ENCODE data around the gene FCRL5. TPM values are rescaled to one million over a fixed set of nuclear protein-coding genes. Genes with fewer than 3 reads are reported as not detected.

The FCRL5 gene
- total RNA-seq, 1 donor from 2014 or later = not detected

GRCh38 chr1:157523774-157524493 lies 28.4 kb downstream of the FCRL5 start:
- no peaks in the 10 kb centered on the region for H3K27me3 ChIP-seq
- H3K9me3 ChIP-seq = no peaks in the 10 kb centered on the region
- no peaks in the 10 kb centered on the region for H3K36me3 ChIP-seq
- intact Hi-C loops (cut with DNase I) = no loop called here
- no peaks in the 10 kb centered on the region for H3K4me1 ChIP-seq
- DNase-seq (ENCODE audit: low spot score in 2 of 2) = no peak
- TF ChIP-seq CTCF (IDR thresholded peaks at IDR 0.05) = no peak
- no peak overlapping the region for H3K4me3 ChIP-seq
- H3K27ac ChIP-seq = no peak overlapping the region

GRCh38 chr1:157521056-157521455 lies 31.3 kb downstream of the FCRL5 start:
- H3K27me3 ChIP-seq = no peaks in the 10 kb centered on the region
- no peaks in the 10 kb centered on the region for H3K4me1 ChIP-seq
- intact Hi-C loops (cut with DNase I) = no loop called here
- no peak for DNase-seq (ENCODE audit: low spot score in 2 of 2)
- H3K36me3 ChIP-seq = no peaks in the 10 kb centered on the region
- H3K27ac ChIP-seq = no peak overlapping the region
- TF ChIP-seq CTCF (IDR thresholded peaks at IDR 0.05) = no peak
- no peaks in the 10 kb centered on the region for H3K9me3 ChIP-seq
- no peak overlapping the region for H3K4me3 ChIP-seq

GRCh38 chr1:157520386-157520935 lies 31.9 kb downstream of the FCRL5 start:
- no peaks in the 10 kb centered on the region for H3K36me3 ChIP-seq
- H3K4me3 ChIP-seq = no peak overlapping the region
- no peak overlapping the region for H3K27ac ChIP-seq
- no peaks in the 10 kb centered on the region for H3K4me1 ChIP-seq
- no peaks in the 10 kb centered on the region for H3K27me3 ChIP-seq
- intact Hi-C loops (cut with DNase I) = no loop called here
- no peak for DNase-seq (ENCODE audit: low spot score in 2 of 2)
- no peaks in the 10 kb centered on the region for H3K9me3 ChIP-seq
- TF ChIP-seq CTCF (IDR thresholded peaks at IDR 0.05) = no peak

GRCh38 chr1:157519451-157519850 lies 32.9 kb downstream of the FCRL5 start:
- Histone ChIP-seq H3K9me3 (no peaks in the 10 kb centered on the region), H3K4me1 (no peaks in the 10 kb centered on the region), H3K36me3 (no peaks in the 10 kb centered on the region), H3K27ac (no peak overlapping the region), H3K27me3 (no peaks in the 10 kb centered on the region), H3K4me3 (no peak overlapping the region)
- DNase-seq (ENCODE audit: low spot score in 2 of 2) = no peak
- TF ChIP-seq CTCF (IDR thresholded peaks at IDR 0.05) = no peak
- intact Hi-C loops (cut with DNase I) = no loop called here

GRCh38 chr1:157517016-157517415 lies 35.3 kb downstream of the FCRL5 start:
- no peaks in the 10 kb centered on the region for H3K4me1 ChIP-seq
- no peak for TF ChIP-seq CTCF (IDR thresholded peaks at IDR 0.05)
- H3K9me3 ChIP-seq = no peaks in the 10 kb centered on the region
- no peak overlapping the region for H3K4me3 ChIP-seq
- H3K36me3 ChIP-seq = no peaks in the 10 kb centered on the region
- intact Hi-C loops (cut with DNase I) = no loop called here
- H3K27me3 ChIP-seq = no peaks in the 10 kb centered on the region
- no peak for DNase-seq (ENCODE audit: low spot score in 2 of 2)
- no peak overlapping the region for H3K27ac ChIP-seq

Data from ascending aorta (tissue), 2 donors.